ENCODE measurements around the gene SHROOM4.

GRCh38 chrX:50698944-50699343 is 115.0 kb downstream of the SHROOM4 start:
- TF ChIP-seq CTCF (IDR thresholded peaks at IDR 0.05; ENCODE audit: low read depth, low read length, poor library complexity, severe bottlenecking) (no peak), EZH2phosphoT487 (IDR thresholded peaks at IDR 0.05; ENCODE audit: borderline replicate concordance, low read length) (no peak)

Measured in DOHH2 (cell line).